GM12878 (cell line): ENCODE measurements around the gene RABGGTB. TPM values are rescaled to one million over a fixed set of nuclear protein-coding genes. Genes with fewer than 3 reads are reported as not detected.

Experiments used
- ATAC-seq: fragments of 200-7000 bp; cut with Tn5 transposase; 3 replicates; pipeline ENCODE4 v1.9.1; 2020; ENCODE audit warnings: mild to moderate bottlenecking, moderate library complexity
- BruUV-seq: library from RNA; stranded (reverse); fragments of 400-500 nt; replicated peaks from 2 replicates; lab custom pipeline; 2021; lab: Mats Ljungman, UMichigan
- CTCF ChIA-PET: fragments of 300-600 bp; sonication (Branson Sonifier 250); formaldehyde crosslinking; extraction: SDS; loops from one replicate; lab custom pipeline; 2021; ENCODE audit warnings: inconsistent platforms; lab: Yijun Ruan, JAX
- POLR2A ChIA-PET: fragments of 350-600 bp; formaldehyde crosslinking; extraction: SDS; loops from one replicate; lab custom pipeline; 2021; ENCODE audit warnings: inconsistent platforms; lab: Charles Lee
- RAD21 ChIA-PET: fragments of 300-600 bp; sonication (Branson Sonifier 250); formaldehyde crosslinking; loops from one replicate; lab custom pipeline; 2023; ENCODE audit warnings: antibody characterized with exemption; ENCODE audit not compliant: unreplicated experiment; lab: Charles Lee
- SMC1A ChIA-PET: fragments of 300-600 bp; sonication (Branson Sonifier 250); formaldehyde crosslinking; loops from one replicate; lab custom pipeline; 2023; ENCODE audit not compliant: unreplicated experiment, uncharacterized antibody; lab: Charles Lee
- DNase-seq: peaks from one replicate; pipeline ENCODE4 v3.0.0-alpha.2; 2011; ENCODE audit warnings: low read depth, low spot score
- FAIRE-seq: peaks from 3 replicates; lab custom pipeline; 2011; peaks lifted over from hg19 to GRCh38; lab: Jason Lieb, UNC
- H2AFZ ChIP-seq: 2 replicates; pipeline ENCODE4 v1.6.0; 2011; ENCODE audit warnings: low read depth, low read length, control low read depth; ENCODE audit not compliant: control insufficient read depth
- H3K27ac ChIP-seq: 2 replicates; pipeline ENCODE4 v1.5.1; 2011; ENCODE audit warnings: control low read depth; ENCODE audit not compliant: control insufficient read depth, insufficient read depth
- H3K27me3 ChIP-seq, 2 experiments: replicated peaks in 1 of 2; 2 replicates each; pipeline versions ENCODE4 v1.6.0 to v1.6.1; 2011; ENCODE audit warnings: low read length in 1 of 2; ENCODE audit not compliant: control insufficient read depth in 2 of 2, insufficient read depth in 2 of 2
- H3K36me3 ChIP-seq, 2 experiments: 2 replicates each; pipeline ENCODE4 v1.5.1; 2011; ENCODE audit warnings: low read length in 1 of 2; ENCODE audit not compliant: control insufficient read depth in 2 of 2, insufficient read depth in 2 of 2
- H3K4me1 ChIP-seq: 2 replicates; pipeline ENCODE4 v1.6.1; 2011; ENCODE audit warnings: mild to moderate bottlenecking, low read length, moderate library complexity, mixed read lengths; ENCODE audit not compliant: control insufficient read depth, insufficient read depth
- H3K4me2 ChIP-seq: 2 replicates; pipeline ENCODE4 v1.6.0; 2011; ENCODE audit warnings: control low read depth; ENCODE audit not compliant: control insufficient read depth, insufficient read depth
- H3K4me3 ChIP-seq: fragments of 200-600 bp; sonication (generic); 2 replicates; pipeline ENCODE4 v1.5.1; 2016
- H3K79me2 ChIP-seq: 2 replicates; pipeline ENCODE4 v1.6.0; 2011; ENCODE audit warnings: low read length; ENCODE audit not compliant: control insufficient read depth, insufficient read depth
- H3K9ac ChIP-seq: 2 replicates; pipeline ENCODE4 v1.8.0; 2011; ENCODE audit warnings: low read length, control low read depth, mixed read lengths; ENCODE audit not compliant: control insufficient read depth, insufficient read depth
- H3K9me3 ChIP-seq: replicated peaks from 3 replicates; pipeline ENCODE4 v1.5.1; 2011; ENCODE audit warnings: mild to moderate bottlenecking, low read length; ENCODE audit not compliant: control insufficient read depth, insufficient read depth
- H4K20me1 ChIP-seq: 2 replicates; pipeline ENCODE4 v1.6.0; 2011; ENCODE audit not compliant: control insufficient read depth, insufficient read depth
- CREB1 ChIP-seq: IDR thresholded peaks from 2 replicates; pipeline ENCODE4 v1.6.1; 2012; ENCODE audit warnings: low read depth, mild to moderate bottlenecking, inconsistent platforms
- EGR1 ChIP-seq, 2 experiments: IDR thresholded peaks; 1 replicate in 1 of 2; 2 replicates in 1 of 2; pipeline ENCODE4 v1.6.1; 2011 to 2012; ENCODE audit warnings: low read depth in 2 of 2, low read length in 2 of 2, borderline replicate concordance in 1 of 2, mild to moderate bottlenecking in 1 of 2, moderate library complexity in 1 of 2
- MTA3 ChIP-seq: IDR thresholded peaks from 2 replicates; pipeline ENCODE4 v1.6.1; 2012; ENCODE audit warnings: low read length, inconsistent platforms, borderline replicate concordance
- NFYB ChIP-seq: IDR thresholded peaks from 2 replicates; pipeline ENCODE4 v1.6.1; 2011; ENCODE audit warnings: low read depth, mild to moderate bottlenecking, low read length, improper control_type of control experiment, moderate library complexity; ENCODE audit not compliant: insufficient read depth
- POLR2AphosphoS2 ChIP-seq: IDR thresholded peaks from 2 replicates; pipeline ENCODE4 v1.6.1; 2011; ENCODE audit warnings: low read depth, mild to moderate bottlenecking, low read length, improper control_type of control experiment, moderate library complexity
- ZBTB4 ChIP-seq: fragments of 450-650 bp; formaldehyde crosslinking; IDR thresholded peaks from 2 replicates; pipeline ENCODE4 v1.4.0; 2022; ENCODE audit warnings: mild to moderate bottlenecking, moderate library complexity
- WGBS: methylation state at CpG from one replicate; pipeline ENCODE4 v1.1.6; 2016; ENCODE audit warnings: low lambda C conversion rate; ENCODE audit not compliant: insufficient replicate concordance, insufficient coverage; ENCODE audit errors: missing lambda C conversion rate; 5-methylcytosine and 5-hydroxymethylcytosine counted together
- in situ Hi-C: fragments of 300-500 bp; cut with MboI; formaldehyde crosslinking; loops from 9 replicates; pipeline ENCODE4 v1.14.3; 2018; ENCODE audit warnings: mixed read lengths
- intact Hi-C: fragments of 100-400 bp; cut with micrococcal nuclease; formaldehyde crosslinking; loops from one replicate; pipeline ENCODE4 v1.14.2; 2022; ENCODE audit not compliant: unreplicated experiment
- polyA plus RNA-seq, 11 experiments: library from polyadenylated mRNA; depleted of rRNA in 4 of 11; unstranded in 6 of 11; stranded (reverse) in 5 of 11; fragments of >200 nt; fragmentation: Nextera tagmentation in 4 of 11; fragmentation: Illumina TruSeq in 1 of 11; extraction: Ambion mirVana in 4 of 11; extraction: Trizol in 1 of 11; gene quantifications; 1 replicate in 1 of 11; 2 replicates in 10 of 11; pipeline versions ENCODE4 v1.2.1 to v1.2.3, GENCODE V29; 2011 to 2016; ENCODE audit warnings: inconsistent platforms in 2 of 11, missing spikeins in 2 of 11, low read depth in 1 of 11
- total RNA-seq, 4 experiments: library from RNA; depleted of rRNA in 3 of 4; stranded (reverse); fragments of >200 nt in 3 of 4; fragmentation: Illumina TruSeq in 1 of 4; extraction: Trizol in 1 of 4; gene quantifications; 2 replicates each; pipeline versions ENCODE4 v1.2.1 to v1.2.3, GENCODE V29; 2013 to 2021
- TF ChIP-seq, protein P1 (sequence below): fragments of 450-650 bp; IDR thresholded peaks from 2 replicates; pipeline ENCODE4 v1.6.1; 2014; ENCODE audit warnings: mild to moderate bottlenecking

Gene RABGGTB
- total and polyA plus RNA-seq, 10 of the 15 experiments (the other 5 are each of a cell fraction or from before 2014, with no cell fraction given), result 50.5 to 213 (median 157) TPM

DNA sequence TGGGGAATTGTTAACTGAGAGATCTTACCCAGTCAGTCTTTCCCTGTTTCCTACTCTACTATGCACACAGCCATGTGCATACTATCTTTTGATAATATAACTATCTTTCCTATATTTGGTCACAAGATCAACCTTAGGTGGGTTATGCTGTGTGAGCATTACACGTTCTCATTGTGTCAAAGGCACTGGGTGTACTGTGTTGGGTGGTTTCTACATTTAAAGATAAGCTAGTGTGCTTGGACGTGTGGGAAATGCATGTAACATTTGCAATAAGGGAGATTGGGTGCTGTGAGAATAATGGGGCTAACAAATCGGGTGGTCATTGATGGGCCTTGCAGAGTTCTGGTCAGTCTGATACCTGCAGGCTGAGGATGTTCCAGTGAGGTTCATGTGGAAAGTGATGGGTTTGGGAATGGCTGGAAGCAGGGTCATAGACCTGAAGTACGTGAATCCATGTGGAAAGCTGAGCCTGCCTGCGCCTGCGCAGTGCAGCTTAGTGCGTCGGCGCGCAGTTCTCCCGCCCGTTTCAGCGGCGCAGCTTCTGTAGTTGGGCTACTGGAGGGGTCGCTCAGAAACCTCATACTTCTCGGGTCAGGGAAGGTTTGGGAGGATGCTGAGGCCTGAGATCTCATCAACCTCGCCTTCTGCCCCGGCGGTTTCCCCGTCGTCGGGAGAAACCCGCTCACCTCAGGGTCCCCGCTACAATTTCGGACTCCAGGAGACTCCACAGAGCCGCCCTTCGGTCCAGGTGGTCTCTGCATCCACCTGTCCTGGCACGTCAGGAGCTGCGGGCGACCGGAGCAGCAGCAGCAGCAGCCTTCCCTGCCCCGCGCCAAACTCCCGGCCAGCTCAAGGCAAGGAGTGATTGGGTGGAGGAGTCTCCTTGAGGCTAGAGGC lies 10.6 kb downstream of the RABGGTB start, which contains the start of gene MSH4 (continued):
- TF ChIP-seq CREB1 (0 out of 2 replicates have a peak, but pooled peaks have one; percentile 6), NFYB (no peak), POLR2AphosphoS2 (no peak; the same call in 1 of the 2 replicates), MTA3 (peak; percentile 96)
- TF ChIP-seq, protein P1, sequence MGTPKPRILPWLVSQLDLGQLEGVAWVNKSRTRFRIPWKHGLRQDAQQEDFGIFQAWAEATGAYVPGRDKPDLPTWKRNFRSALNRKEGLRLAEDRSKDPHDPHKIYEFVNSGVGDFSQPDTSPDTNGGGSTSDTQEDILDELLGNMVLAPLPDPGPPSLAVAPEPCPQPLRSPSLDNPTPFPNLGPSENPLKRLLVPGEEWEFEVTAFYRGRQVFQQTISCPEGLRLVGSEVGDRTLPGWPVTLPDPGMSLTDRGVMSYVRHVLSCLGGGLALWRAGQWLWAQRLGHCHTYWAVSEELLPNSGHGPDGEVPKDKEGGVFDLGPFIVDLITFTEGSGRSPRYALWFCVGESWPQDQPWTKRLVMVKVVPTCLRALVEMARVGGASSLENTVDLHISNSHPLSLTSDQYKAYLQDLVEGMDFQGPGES, result no peak

DNA sequence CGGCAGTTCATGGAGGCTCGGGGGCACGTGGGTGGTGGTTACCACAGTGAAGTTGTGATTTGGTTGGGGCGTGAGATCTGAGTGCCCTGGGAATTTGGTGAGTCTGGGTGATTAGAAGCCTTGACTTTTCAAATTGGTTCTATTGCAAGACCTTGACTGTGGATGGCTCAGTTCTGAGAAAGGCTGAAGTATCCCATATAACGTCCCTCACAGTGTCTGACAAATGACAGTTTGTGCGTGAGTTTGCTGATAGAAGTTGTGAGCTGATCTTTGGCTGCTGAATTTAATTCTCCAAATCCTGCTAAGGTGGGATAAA lies 11.2 kb downstream of the RABGGTB start:
- WGBS, result 48% methylated on average over 6 of the region's 6 CpGs
- SMC1A ChIA-PET, result no interaction called here
- no peak; the same call in 1 of the 3 replicates for ATAC-seq
- Histone ChIP-seq H3K4me3 (no peak overlapping the region), H3K27me3 (no peaks in the 10 kb centered on the region), H3K4me2 (no peak overlapping the region), H3K27ac (no peak overlapping the region), H3K36me3 (peaks cover 4 to 27% of the 10 kb centered on the region in 2 experiments), H3K9me3 (no peaks in the 10 kb centered on the region), H3K9ac (no peak overlapping the region), H4K20me1 (peaks cover 3% of the 10 kb centered on the region; the same call in 1 of the 2 replicates), H2AFZ (no peak overlapping the region), H3K79me2 (peaks cover 9% of the 10 kb centered on the region), H3K4me1 (no peaks in the 10 kb centered on the region)
- intact Hi-C loops (no loop called here), in situ Hi-C loops (no loop called here)
- TF ChIP-seq ZBTB4 (CRISPR knock-in tag) (no peak), EGR1 (IDR thresholded peaks at IDR 0.05; ENCODE audit: borderline replicate concordance in 1 of 2, low read depth in 2 of 2, low read length in 2 of 2) (peak in 1 of 2 experiments; percentile 19; a peak in 1 of 3 replicates)
- CTCF ChIA-PET, result interaction anchor here (1.2 kb wide), 1 partner anchor 10 kb away, joined by 3 read pairs; no protein-coding TSS in a partner anchor
- POLR2A ChIA-PET, result interaction anchor here (0.6 kb wide), 1 partner anchor 70 kb away, joined by 8 read pairs; no protein-coding TSS in a partner anchor
- DNase-seq, result no peak
- BruUV-seq, result no TSS peak
- no peak for FAIRE-seq
- RAD21 ChIA-PET, result no interaction called here
